Measurements from ENCODE around the gene BAD.

BAD gene

DNA sequence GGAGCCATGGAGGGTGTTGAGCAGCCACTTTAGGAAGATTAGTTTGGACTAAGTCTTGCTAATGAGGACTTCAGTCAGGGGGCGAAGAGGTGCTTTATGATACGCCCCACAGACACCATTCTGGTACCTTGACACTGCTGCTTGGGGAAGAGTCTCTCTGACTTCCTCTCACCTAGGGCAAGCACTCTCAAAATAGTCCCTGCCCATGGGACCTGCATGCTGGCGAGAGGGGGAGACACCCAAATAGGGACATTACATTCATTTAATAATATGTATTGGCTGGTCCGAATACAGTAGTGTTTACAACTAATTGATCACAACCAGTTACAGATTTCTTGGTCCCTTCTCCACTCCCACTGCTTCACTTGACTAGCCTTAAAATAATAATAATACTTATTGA is 11.3 kb upstream of the BAD start:
- DNase-seq, result no peak

DNA sequence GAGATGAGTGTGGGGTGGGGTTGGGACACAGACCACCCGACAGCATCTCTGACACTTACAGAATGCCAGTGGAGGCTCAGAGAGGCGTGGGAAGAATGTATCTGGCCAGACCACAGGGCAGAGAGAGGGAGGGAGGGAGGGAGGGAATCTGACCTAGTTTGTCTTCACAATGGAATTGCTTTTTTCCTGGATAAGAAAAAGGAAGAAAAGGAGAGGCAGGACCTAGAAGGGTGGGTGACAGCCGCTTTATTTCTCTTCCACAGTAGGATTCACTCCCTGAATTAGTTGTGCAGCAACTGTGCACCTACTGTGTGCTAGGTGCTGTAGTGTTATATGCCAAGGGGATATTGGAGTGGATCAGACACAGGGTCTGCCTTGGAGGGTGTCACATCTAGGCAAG is 10.3 kb upstream of the BAD start:
- no peak for DNase-seq

DNA sequence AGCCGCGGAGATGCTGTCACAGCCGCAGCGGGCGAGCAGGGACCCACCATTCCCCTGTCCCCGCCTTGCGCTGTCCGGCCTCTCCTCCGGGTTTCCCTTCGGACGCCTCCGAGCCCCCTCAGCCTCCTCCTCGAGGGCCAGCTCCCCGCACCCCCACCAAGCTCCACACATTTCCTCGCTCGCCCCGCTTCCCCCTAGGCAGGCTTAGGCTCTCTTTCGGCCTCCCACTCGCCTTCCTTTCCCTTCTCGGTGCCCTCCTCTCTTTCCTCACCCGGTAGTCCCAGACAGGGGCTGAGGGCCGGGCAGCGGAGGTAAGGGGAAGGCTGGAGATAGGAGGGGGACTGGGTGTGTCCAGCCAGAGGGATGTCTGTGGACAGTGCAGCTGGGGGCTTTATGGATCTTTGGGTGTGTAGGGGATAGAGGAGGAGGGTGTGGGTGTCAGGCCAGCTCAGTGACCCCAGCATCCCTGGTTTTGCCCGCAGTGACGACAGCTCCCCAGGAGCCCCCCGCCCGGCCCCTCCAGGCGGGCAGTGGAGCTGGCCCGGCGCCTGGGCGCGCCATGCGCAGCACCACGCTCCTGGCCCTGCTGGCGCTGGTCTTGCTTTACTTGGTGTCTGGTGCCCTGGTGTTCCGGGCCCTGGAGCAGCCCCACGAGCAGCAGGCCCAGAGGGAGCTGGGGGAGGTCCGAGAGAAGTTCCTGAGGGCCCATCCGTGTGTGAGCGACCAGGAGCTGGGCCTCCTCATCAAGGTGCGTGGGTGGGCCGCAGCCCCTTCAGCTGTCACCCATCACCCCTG is 8.2 kb upstream of the BAD start:
- no peak for DNase-seq

DNA sequence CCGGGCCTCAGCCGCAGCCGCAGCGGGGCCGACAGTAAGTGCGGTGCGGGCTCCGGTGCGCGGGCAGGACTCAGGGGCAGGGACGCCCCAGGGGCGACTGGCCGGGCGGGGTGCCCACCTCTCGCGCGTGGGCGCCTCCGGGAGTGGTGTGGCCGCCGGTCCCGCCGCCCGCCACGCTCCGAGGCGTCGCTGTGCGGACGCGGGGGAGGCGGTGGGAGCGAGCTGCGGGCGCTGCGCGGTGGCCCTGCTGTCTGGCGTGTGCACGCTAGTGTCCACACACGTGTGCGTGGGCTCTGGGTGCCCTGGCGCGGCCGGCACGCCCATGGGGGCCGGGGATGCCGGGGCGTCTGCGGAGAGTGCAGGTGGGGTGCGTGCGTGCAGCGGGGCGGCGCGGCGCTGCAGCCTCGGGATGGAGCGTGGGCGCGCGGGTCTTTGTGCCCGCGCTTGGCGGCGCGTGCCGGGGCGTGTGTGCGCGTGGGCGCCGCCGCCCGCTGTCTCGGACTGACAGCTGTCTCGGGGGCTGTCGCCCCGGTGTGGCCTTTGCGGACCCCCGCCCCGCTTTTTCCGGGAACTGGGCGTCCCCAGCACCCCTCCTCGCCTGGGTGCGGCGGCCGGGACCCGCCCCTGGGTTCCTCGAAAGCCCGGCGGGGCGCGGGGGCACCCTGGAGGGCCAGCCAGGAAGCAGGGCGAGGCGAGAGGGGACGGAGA is 7.4 kb upstream of the BAD start:
- no peak for DNase-seq

DNA sequence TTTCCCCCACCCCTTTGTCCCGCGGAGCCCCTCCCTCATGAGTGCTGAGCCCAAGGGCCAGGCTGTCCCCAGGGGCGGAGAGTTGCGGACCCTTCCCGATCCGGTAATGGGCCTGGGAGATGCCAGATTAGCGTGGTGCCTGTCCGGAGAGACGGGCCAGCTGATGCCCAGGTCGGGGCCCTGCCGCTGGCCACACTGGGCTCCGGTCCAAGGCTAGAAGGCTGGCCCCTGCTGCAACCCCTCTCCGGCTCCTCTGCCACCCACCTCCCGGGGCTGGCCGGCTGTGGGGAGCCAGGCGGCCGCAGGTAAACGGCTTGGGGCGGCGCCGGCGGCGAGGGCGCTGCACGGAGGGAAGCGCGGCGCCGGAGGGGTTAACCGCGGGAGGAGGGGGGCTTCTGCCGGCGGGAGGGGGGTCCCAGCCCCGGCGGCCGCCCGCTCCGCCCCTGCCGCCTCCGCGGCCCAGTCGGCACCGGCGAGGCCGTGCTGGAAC is 6.8 kb upstream of the BAD start, which contains the start of gene KCNK4:
Gene KCNK4, plus strand, starts transcription at position 41 of the 490 bp plus-strand sequence. CDS start 1,717 bp downstream, outside the sequence.
- no peak for DNase-seq

DNA sequence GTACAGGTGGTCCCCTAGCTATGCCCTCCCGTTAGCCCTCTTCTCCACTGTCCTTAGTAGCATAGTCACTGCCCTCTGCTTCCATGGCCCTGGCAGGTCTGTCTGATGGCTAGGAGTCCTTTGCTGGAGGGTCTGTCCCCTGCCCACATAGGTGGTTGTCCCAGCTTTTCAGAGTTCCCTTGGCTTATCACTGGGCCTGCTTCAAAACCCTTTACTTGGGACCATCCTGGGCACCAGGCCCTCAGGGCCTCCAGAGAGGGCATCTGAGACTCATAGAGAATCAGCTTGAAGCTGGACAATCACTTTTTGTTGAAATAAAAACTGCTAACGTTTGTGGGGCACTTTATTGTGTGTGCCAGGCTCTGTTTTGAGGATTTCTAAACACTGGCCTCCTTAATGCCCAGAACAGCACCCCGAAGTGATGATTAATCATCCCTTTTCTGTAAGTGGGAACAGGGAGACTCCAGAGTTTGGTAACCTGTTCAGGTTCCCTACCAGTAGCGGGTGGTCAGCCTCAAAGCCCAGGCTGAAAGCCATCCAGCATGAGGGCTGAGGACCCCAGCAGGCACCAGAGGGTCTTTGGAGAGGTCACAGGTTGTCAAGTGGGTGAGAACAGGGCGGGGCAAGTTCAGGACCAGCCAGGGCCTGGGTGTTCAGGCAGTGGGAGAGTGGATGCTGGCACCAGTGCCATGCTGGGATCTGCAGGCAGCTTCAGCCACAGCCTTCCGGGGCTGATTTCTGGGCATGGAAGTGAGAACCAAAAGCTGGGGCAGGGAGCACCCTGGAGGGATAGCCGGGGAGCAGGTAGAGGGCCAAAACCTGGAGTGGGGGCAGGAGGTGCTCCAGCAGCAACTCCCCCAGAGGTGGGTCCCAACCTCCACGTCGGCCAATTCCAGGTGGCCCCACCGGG is 6.1 kb upstream of the BAD start:
- DNase-seq, result no peak

GRCh38 chr11:64289002-64289564 is 4.6 kb upstream of the BAD start:
- DNase-seq, result no peak

DNA sequence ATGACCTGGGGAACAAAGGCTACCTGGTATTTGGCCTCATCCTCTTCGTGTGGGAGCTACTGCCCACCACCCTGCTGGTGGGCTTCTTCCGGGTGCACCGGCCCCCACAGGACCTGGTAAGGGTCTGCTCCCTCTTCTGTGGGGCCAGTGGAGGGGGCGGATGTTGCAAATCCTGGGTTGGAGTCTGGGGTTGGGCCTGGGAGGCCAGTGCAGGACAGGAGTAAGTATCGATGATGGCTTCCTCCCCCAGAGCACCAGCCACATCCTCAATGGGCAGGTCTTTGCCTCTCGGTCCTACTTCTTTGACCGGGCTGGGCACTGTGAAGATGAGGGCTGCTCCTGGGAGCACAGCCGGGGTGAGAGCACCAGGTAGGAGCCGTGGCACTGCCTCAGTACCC is 3.9 kb upstream of the BAD start:
- no peak for DNase-seq

GRCh38 chr11:64287676-64288352 is 3.3 kb upstream of the BAD start:
- DNase-seq, result no peak

- DNase-seq, result no peak
Measured at GRCh38 chr11:64286801-64287159, 2.3 kb upstream of the BAD start.

- no peak for DNase-seq
Measured at GRCh38 chr11:64285885-64286800, 1.7 kb upstream of the BAD start.

DNA sequence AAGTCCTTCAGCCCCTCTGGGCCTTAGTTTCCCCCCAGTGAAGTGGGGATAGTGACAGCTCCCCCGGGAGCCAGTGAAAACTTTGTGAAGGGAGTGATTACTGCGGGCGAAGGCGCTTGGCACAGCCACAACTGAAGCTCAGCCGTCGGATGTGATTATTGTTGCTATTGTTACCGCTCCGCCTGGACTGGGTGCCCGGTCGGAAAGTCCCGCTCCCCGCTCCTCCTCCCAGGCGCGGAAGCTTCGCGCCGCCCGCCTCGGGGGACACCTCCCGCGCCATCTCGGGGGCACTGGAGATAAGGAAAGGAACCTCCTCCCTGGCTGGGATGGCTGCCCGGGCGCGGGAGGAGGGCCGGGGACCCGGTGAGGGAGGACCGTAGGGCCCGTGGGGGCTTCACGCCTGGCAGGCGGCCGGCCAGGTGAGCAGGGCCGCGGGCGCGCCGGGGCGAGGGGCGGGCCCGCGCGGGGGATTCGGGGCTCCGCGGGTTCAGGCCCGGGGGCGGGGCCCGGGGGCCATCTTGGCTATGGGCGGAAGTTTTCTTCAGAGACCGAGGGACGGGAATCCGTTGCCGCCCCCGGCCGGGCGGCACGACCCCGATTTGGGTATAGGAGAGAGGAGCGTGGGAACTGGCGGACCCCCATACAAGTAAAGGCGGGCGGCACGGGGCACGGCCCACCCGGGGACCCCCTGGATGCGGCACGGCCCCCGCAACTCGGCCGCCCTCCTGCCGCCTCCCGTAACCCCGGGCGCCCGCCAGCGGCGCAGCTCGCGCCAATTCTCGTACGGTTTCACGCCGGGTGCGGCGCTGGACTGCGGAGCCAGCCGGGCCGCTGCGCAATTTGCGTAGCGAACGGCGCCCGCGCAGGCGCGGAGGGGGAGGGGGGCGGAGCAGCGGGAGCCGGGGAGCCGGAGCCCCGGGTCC is 758 bp upstream of the BAD start, which contains the start of gene GPR137:
Gene GPR137, plus strand, starts transcription at position 887 of the 923 bp plus-strand sequence. CDS start 677 bp downstream, outside the sequence.
- DNase-seq, result no peak

GRCh38 chr11:64283092-64283491 is 1.4 kb downstream of the BAD start:
- no peak for DNase-seq

- DNase-seq, result no peak
Measured at GRCh38 chr11:64281957-64282770, 2.3 kb downstream of the BAD start.

- DNase-seq, result no peak
Measured at GRCh38 chr11:64278576-64279190, 5.8 kb downstream of the BAD start.

DNA sequence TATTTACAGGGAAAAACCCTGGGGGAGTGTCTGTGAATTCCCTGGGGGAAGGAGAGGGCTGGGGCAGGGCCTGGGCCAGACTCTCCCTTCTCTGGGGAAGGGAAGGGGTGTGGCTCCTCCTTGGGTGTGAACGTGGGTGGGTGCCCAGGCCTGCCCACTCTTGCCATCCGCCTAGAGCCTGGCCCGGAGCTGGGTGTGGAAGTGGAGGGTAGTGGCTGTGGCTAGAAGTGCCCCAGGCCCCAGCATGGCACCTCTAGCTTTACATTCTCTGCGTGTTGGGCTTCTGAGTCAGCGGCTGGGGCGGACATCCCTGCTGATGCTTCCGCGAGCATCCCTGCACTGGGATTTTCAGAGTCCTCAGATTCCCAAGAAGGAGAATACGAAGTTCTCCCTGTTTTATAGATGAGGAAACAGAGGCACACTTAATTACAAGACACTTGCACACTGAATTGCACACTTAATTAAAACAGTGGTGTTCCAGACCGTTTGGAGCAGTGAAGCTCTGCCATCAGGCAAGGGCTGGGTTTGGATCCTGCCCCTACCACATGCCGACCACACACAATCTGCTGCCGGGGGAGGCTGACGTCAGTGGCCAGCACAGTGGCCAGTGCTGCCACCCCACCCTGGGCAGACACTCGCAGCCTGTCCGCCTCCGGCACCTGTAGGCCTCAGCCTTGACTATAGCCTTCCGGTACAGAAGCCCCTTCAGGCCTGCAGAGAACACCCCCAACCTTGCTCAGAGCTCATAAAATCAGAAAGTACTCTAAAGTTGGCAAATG is 7.6 kb downstream of the BAD start:
- DNase-seq, result no peak

- no peak for DNase-seq
Measured at GRCh38 chr11:64275841-64276240, 8.6 kb downstream of the BAD start.

Measured in NCI-H2081 treated with DMSO at 0.1 percent for 48 hours (cell line).